Testis (tissue), 2 donors: Measurements from ENCODE around the gene MYG1.

Experiments
- POLR2A ChIP-seq: fragments of 450-650 bp; IDR thresholded peaks from one replicate; pipeline ENCODE4 v1.6.1; 2017; ENCODE audit warnings: antibody characterized with exemption, mild to moderate bottlenecking, moderate library complexity
- TF ChIP-seq, protein P1 (sequence below), 3 experiments: fragments of 450-650 bp in 2 of 3; fragments of 200-600 bp in 1 of 3; sonication (generic) in 1 of 3; IDR thresholded peaks; one replicate each; pipeline ENCODE4 v1.5.1; 2016 to 2019; ENCODE audit warnings: antibody characterized with exemption in 3 of 3, mild to moderate bottlenecking in 2 of 3, moderate library complexity in 1 of 3

DNA sequence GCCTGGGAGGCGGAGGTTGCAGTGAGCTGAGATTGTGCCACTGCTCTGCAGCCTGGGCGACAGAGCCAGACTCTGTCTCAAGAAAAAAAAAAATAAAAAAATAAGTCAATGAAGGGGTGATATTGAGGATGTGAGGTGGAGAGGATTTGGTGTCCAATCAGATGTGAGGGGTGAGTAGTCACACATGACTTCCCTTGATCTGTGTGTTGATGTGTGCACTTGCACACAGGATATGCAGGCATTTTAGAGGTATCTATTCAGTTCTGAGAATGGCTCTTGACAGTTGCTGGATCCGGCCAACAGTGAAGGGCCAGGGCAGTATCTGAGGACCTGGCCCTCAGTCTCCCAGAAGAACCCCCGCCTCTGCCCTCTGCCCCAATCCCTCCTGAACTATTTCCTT, 44.5 kb downstream of the MYG1 start:
- TF ChIP-seq, protein P1, sequence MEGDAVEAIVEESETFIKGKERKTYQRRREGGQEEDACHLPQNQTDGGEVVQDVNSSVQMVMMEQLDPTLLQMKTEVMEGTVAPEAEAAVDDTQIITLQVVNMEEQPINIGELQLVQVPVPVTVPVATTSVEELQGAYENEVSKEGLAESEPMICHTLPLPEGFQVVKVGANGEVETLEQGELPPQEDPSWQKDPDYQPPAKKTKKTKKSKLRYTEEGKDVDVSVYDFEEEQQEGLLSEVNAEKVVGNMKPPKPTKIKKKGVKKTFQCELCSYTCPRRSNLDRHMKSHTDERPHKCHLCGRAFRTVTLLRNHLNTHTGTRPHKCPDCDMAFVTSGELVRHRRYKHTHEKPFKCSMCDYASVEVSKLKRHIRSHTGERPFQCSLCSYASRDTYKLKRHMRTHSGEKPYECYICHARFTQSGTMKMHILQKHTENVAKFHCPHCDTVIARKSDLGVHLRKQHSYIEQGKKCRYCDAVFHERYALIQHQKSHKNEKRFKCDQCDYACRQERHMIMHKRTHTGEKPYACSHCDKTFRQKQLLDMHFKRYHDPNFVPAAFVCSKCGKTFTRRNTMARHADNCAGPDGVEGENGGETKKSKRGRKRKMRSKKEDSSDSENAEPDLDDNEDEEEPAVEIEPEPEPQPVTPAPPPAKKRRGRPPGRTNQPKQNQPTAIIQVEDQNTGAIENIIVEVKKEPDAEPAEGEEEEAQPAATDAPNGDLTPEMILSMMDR (IDR thresholded peaks at IDR 0.05), result no peak
- TF ChIP-seq POLR2A, result no peak
